T-helper 9 cell (primary cell): ENCODE measurements around the gene SVEP1.
"Not testable (repeated sequence)": the region's sequence is repeated elsewhere in the genome, so short reads cannot be mapped to it uniquely, and the experiment has no call there.

Experiments used
- DNase-seq: peaks from one replicate; pipeline ENCODE4 v3.0.0-alpha.2; 2020

The SVEP1 gene

DNA sequence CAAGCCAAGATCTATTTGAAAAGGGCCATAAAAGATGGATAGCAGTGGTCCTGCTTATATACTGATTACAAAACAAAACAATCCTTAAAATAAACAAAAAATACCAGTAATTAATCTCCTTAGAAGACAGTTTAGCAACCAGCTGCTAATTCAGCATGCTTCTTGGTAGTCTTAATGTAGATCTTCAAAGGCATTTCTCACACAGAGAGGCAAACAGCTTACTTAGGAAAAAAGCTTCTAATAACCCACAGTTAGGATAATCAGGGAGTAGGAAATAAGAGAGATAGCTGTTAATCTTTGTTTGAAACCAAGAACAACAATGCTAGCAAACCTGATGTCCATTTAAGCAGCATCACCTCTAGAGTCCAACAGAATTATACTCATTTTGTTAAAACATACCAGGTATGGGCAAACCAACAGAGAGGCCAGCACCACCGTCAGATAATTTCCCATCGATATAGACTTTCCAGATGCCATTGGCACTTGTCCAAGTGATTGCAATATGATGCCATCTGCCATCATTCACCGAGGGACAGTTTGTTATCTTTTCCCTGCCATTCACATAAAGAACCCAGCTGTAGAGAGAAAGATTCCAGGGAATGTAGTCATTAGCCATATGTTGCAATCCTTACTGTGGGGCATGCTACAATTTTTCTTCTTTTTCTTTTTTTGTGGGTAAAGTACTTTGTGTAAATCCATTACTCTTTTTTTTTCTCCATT is 136.2 kb downstream of the SVEP1 start:
- DNase-seq: no peak

DNA sequence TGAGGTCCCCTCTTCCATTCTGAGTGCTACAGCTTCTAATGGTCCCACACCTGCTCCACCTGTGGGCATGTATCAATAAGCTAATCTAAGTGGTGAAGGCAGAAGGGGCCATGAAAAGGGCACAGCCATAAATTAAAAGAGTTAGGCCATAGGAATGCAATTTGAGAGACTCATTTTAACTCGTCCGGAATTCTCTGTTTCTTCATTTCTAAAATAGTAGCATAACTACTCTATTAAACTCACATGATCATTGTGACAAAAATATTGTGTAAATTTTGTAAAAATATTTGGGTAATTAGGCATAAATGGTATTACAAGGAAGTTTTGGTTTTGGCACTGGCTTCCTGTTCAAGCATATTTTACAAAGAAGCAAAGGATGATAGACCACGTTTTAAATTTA is 138.7 kb downstream of the SVEP1 start:
- no peak for DNase-seq

DNA sequence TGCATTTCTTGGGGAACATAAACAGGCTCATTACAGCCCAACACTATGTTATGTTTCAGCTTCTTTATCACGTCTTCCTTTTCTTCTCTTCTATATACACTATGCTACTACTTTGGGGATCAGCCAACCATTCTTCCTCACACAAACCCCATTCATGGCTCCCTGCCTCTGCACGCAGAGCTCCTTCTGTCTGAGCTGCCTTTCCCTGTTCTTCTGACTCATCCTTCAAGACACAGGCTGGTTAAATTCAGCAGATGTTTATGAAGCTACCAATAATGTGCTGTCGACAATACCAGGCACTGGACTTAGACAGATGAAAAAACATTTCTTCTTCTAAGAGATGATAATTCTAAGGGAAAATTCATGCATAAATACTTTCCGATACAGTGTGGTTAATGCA is 139.4 kb downstream of the SVEP1 start:
- no peak for DNase-seq

DNA sequence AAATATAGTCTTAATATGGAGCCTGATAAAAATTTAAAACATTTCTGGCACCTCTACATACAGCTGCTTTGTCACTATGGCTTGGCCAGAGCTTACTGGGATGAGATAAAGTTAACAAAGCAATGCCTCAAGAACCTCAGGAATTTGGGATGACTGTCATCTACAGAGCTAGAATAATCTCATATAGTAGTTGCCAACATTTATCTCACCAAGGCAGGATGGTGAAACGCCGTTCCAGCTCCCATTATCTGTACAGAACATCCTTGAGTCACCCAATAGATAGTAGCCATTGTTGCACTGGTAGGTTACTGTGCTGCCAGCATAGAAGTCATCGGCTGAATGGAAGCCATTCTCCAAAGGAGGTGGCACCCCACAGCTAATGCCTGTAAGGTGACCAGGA is 147.3 kb downstream of the SVEP1 start:
- no peak for DNase-seq

DNA sequence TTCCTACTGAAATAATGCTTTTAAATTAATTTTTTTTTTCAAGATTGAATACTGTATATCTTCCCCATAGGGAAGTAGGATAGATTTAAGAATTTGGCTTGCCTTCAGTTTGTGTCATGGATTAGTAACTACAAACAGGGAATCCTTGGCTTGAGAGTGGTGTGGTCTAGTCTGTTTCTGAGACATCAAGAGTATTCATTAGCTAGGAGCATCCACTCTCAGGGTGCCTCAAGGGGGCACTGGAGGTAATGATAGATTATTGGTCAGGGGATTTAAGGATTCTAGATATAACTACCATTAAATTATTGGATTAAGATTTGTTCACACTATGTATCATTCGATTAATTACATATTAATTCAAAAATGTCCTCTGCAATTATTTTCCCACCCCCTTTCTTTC is 150.1 kb downstream of the SVEP1 start:
- no peak for DNase-seq

DNA sequence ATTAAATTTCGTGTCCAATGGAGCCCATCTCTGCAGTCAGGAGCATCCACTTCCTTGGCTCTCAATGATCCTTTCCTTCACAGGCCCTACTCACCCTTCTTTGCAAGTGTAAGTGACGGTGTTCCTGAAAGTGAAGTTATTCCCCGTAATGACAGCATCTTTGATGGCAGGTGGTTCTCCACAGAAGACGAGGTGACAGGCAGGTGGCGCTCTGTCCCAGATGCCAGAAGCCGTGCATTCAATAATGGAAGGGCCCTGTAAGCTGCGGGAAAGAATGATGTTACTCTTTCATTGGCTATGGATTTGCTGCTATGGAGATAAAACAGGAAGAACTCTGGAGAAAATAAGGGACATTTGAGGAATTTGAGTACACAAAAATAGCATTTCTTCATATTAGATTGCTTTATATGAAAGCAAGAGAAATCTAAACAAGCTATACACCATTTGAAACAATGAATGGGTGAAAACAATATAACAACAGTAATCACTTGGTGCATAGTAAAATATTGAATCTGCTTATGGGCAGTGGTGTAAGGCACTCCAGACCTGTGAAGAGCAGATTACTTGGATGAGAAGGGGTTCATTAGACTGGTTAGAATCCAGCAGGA is 151.9 kb downstream of the SVEP1 start:
- no peak for DNase-seq

DNA sequence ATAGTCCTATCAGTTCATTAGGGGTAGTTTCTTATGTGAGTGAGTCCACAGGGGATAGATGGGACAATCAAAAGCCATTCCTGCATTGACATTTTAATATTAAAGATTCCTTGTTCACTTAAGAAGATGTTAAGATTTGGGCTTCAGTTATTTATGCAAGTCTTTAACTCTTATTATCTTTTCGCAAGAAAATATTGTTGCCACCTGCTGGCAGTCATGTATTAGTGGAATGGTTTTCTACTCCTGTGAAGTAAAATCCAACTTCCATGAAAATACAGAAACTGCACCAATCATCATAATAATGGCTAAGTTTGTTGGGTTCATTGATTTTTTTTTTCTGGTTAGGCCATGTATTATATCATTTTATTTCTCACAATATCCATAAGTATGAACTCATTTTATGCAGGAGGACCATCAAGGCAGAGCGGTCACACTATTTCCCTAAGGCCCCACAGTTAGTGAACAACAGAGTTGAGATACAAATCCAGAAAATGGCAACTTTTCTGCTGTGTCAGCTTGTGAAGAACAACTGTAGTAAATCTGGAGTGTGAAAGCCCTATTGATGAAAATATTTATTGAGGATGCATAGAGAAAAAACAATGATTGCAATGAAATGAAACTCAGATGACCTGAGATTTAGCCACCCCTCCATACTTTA is 153.4 kb downstream of the SVEP1 start:
- DNase-seq: no peak

DNA sequence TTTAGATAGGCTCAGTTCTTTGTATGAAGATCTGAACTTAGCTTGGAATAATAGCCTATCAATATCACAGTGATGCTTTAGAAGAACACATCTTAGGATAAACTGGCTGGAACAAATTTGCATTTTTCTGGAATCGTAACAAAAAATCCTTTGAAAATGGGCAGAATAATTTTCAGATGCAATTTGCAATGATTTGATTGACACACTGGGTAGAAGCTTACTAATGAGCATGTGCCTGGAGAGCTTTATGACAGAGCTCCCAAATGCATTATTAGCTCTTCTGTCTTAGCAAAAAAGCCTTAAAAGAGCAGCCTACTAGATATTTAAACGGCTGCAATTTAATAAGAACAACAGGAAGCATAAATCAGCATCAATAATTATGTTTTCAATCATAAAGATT is 165.1 kb downstream of the SVEP1 start:
- DNase-seq: no peak

DNA sequence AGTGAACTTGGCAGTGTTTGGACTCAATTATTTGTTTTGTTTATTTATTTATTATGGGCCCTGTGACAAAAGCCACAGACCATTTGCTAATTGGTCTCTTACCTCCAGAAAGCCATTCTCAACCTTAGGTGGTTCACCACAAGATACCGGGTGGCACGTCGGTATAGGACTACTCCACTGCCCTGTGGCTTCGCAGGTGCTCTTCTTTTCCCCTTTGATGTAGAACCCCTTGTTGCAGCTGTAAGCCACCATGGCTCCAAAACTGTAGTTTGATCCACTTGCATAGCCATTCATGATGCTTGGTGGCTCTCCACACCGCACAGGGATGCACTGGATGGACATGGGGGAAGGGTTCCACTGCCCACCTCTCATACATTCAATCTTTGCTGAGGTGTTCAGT is 168.6 kb downstream of the SVEP1 start:
- no peak for DNase-seq

DNA sequence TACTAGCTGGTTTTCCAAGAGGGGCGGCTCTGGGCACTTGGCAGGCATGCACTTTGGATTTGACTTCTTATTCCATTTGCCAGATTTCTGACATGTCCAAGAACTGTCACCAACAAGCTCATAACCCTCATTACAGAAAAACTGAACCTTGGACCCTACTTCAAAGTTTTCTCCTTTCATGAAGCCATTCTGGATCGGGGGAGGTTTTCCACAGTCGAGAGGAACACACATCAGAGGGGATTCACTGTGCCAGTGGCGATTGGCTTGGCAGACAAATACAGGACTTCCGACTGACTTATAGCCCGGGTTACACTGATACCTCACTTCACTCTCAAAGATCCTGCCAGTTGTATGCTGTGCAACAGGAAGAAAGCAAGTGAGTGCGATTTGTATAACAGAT is 170.9 kb downstream of the SVEP1 start:
- no peak for DNase-seq

DNA sequence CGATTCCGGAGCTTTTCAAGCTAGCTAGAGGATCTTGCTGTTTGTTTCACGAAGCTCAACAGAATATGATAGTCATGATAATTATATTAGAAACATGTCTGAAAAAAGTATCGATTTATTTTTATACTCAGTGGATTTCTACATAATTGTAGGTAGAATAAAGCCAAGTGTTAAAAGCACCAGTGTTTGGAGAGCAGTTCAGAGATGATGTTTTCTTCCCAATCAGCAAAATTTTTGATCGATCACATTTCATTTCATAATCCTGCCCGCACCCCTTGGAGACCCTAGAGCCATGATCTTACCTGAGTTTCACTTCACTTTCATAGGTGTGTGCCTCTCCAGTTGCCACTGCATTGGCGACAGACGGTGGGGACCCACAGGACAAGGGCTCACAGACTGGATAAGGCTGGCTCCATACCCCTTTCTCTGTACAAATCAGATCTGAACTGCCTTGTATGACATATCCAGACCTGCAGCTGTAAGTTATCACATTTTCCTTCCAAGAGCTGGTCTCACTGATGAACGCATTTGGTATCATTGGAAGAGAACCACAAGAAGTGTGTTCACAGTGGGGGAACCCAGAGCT is 173.6 kb downstream of the SVEP1 start:
- DNase-seq: no peak

DNA sequence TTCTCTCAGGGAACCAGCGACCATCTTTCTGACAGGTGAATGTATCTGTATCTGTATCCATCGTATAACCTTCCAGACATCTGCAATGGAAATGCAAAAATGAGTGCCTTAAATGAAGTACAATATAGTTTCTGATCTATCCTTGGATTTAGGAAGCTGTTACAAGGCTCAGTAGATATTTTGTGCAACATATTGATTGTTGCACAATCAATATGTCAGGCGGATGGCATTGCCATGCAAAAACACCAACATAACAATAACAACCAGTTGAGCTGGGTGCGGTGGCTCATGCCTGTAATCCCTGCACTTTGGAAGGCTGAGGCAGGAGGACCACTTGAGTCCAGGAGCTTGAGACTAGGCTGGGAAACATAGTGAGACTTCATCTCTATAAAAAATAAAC is 175.1 kb downstream of the SVEP1 start:
- no peak for DNase-seq

DNA sequence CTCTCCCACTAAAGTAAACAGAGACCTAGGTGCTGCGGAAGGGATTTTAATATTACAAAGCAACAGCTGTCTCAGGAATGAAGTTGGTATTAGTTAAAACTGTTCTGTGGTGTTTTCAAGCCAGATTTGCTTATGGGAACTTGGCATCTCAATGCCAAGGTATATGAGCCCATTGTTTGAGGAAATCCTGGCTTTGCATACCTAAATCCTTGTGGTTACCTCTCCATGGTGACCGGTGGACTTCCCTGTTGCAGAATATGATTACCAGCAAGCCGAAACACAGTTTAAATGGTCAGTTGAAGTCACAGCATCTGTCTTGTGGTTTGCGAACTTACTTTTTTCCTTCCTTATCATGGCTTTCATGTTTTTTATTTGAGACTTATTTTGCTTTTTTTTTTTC is 179.6 kb downstream of the SVEP1 start:
- DNase-seq: no peak

DNA sequence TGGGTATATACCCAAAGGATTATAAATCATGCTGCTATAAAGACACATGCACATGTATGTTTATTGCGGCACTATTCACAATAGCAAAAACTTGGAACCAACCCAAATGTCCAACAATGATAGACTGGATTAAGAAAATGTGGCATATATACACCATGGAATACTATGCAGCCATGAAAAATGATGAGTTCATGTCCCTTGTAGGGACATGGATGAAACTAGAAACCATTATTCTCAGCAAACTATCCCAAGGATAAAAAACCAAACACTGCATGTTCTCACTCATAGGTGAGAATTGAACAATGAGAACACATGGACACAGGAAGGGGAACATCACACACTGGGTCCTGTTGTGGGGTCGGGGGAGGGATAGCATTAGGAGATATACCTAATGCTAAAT is 180.5 kb downstream of the SVEP1 start:
- DNase-seq: not testable (repeated sequence)

DNA sequence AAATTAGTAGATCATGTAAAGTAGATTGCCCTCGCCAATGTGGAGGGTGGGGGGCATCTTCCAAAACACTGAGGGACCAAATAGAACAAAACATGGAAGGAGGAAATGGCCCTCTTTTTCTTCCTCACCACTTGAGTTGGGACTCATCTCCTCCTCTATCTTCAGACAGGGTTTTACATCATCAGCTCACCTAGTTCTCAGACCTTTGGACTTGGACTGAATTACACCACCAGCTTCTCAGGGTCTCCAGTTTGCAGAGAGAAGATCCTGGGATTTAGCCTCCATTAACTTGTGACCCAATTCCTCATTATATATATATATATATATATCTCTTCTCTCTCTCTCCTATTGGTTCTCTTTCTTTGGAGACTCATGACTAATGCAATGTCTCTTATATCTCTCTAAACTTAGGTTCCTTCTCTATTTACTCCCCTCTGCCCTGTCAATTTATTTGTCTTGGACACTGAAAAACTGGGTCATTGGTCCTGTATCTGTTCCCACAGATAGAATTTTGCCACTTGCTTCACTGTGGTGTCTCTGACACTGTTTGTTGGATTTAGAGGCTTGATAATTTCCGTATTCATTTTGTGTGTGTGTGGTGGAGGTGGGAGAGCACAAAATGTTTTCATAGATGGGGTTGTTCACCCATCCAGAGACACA is 187.6 kb downstream of the SVEP1 start:
- no peak for DNase-seq

DNA sequence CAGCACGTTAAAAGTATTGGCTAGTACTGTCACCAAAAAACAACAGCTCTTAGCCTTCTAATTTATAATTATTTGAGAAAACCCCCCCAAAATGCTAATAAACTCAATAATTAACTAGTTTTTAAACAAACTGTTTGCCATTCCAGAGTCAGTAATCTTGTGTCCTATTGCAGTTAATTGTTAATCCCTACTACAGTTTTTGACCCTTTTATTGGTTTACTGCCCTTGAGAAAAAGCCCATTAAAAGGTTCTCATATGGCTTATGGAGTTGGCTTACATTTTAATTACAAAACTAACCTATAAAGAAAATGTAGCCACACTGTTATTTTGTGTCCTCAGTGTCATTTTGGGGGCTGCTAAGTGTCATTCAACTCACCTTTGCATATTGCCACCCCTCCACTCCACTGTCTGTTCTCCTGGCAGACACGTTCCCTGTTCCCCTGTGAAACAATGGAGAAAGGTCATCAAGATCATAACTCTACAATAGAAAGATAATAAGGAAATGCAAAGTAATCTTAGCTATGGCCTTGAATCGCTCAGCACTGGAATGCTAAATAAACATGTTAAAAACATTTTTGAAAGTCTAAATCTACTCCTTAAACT is 190.3 kb downstream of the SVEP1 start:
- DNase-seq: no peak

DNA sequence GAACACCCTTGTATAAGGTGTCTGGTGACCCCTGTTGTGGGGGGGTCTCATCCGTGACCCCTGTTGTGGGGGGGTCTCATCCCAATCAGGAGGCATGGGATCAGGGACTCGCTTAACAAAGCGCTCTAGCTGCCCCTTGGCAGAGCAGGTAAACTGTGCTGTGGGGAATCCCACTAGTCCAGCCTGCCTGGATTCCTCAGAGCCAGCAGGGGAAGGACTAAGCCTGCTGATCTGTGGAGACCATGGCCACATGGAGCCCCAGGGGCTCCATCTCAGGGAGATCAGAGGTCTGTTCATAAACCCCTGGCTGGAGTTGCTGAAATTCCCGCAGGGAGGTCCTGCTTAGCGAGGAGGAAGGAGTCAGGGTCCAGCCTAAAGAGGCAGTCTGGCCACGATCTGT is 196.1 kb downstream of the SVEP1 start:
- no peak for DNase-seq

DNA sequence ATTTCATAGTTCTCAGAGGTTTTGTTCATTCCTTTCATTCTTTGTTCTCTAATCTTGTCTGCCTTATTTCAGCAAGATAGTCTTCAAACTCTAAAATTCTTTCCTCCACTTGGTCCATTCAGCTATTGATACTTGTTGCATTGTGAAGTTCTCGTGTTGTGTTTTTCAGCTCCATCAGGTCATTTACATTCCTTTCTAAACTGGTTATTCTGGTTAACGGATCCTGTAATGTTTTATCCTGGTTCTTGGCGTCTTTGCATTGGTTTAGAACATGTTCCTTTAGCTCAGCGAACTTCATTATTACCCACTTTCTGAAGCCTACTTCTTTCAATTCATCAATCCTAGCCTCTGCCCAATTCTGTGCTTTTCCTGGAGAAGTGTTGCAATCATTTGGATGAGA is 196.8 kb downstream of the SVEP1 start:
- no peak for DNase-seq

DNA sequence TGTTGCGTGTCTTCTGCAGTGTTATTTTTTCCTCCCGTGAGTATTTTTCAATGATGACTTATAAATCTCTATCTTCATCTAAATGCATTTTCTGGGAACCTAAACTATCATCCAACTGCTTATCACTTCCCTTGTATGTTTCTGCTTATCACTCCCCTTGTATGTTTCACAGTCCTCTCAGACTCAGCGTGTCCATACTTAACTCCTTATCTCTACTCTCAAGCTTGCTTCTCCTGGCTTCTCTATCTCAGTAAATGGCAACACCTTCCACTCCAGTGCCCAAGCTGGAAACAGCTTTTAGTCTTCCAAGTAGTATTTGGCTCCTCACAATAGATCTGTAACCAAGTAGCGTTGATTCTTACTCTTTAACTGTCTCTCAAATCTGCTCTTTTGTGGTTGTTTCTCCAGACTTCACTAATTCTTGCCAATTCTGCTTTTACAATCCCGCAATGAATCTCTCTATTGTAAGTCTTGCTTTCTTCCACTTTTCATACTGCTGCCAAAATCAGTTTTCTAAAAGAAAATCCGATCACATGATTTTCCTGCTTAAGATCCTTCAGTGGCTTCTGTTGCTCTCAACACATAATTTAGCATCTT is 208.0 kb downstream of the SVEP1 start:
- no peak for DNase-seq

DNA sequence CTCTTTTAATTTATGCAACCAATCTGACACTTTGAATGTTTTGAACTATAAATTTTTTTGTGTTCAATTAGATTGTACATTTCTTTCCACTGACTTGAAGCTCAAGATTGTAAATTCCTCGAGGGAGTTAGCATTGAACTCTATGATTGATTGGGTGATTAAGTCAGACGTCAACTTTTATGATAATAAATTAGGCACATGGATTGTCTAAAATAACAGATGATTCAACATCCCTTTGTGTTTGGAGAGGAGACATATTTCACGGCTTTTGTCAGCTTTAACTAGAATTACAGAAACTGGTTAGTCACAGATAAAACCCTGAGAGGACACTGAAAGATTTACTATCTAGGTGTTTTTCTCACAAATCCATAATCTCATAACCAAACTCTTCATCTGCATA is 209.2 kb downstream of the SVEP1 start:
- DNase-seq: no peak

DNA sequence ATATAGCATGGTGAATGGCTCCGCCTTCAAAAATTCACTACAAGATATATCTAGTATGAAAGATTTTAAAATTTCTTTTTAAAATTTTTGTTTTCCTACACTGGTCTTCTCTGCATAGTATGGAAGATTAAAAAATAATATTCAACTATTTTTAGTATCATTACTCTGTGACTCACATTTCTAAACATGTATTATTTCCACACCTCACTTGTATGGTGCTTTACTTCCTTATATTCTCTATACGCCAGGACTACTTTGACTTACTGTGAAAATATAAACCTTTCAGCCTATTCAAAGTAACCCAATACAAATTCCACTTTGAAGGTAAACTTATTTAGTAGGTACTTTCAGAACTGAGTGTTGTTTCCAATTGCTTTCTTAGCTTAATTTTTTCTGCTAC is 215.1 kb downstream of the SVEP1 start:
- DNase-seq: no peak

DNA sequence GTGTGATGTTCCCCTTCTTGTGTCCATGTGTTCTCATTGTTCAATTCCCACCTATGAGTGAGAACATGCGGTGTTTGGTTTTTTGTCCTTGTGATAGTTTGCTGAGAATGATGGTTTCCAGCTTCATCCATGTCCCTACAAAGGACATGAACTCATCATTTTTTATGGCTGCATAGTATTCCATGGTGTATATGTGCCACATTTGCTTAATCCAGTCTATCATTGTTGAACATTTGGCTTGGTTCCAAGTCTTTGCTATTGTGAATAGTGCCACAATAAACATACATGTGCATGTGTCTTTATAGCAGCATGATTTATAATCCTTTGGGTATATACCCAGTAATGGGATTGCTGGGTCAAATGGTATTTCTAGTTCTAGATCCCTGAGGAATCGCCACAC is 220.5 kb downstream of the SVEP1 start:
- not testable (repeated sequence) for DNase-seq

DNA sequence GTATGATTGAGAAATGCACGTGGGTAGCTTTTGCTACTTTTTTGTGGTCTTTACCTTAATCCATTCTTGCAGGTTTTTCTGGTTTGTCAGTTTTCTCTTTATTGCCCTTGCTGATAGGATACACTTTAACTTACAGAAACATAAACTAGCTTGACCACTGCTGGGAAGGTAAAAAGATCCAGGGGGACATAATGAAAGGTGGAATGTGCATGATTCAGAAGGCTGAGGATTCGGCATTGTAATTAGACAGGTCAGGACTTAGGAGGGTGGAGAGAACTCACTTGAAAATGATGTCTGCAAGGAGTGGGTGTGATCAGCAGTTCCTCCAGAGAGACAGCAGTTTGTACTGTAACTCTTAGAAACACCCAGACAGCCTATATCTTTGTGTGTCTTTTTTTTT is 222.0 kb downstream of the SVEP1 start:
- DNase-seq: no peak
